Dendritic cell treated with granulocyte-macrophage colony-stimulating factor and Interleukin-4, amounts not matched to agents 40 ng/mL and 50 ng/mL, for 4 days (primary cell): Measurements from ENCODE around the gene RAB27B.
"Not testable (repeated sequence)": the region's sequence is repeated elsewhere in the genome, so short reads cannot be mapped to it uniquely, and the experiment has no call there.

Experiments used
- H3K27ac Mint-ChIP-seq: one replicate; pipeline ENCODE4 v1.8.0; 2022; ENCODE audit warnings: mild to moderate bottlenecking, mixed read lengths
- H3K27me3 Mint-ChIP-seq: one replicate; pipeline ENCODE4 v1.8.0; 2022; ENCODE audit warnings: mild to moderate bottlenecking, mixed read lengths
- H3K36me3 Mint-ChIP-seq: one replicate; pipeline ENCODE4 v1.8.0; 2022; ENCODE audit warnings: low read depth, mixed read lengths
- H3K4me1 Mint-ChIP-seq: one replicate; pipeline ENCODE4 v1.8.0; 2022; ENCODE audit warnings: low read depth, mixed read lengths
- H3K4me3 Mint-ChIP-seq: one replicate; pipeline ENCODE4 v1.8.0; 2022; ENCODE audit warnings: mild to moderate bottlenecking, moderate library complexity, mixed read lengths
- H3K9me3 Mint-ChIP-seq: one replicate; pipeline ENCODE4 v1.8.0; 2022; ENCODE audit warnings: mixed read lengths
- intact Hi-C: fragments of 100-400 bp; cut with micrococcal nuclease; formaldehyde crosslinking; loops from one replicate; pipeline ENCODE4 v1.15.0; 2022

RAB27B gene

GRCh38 chr18:54802686-54803395 is 25.4 kb upstream of the RAB27B start:
- intact Hi-C loops = no loop called here
- Mint-ChIP-seq H3K36me3 (no peaks in the 10 kb centered on the region), H3K4me3 (no peak overlapping the region), H3K27ac (no peak overlapping the region), H3K4me1 (peaks cover 5% of the 10 kb centered on the region), H3K9me3 (no peaks in the 10 kb centered on the region), H3K27me3 (no peaks in the 10 kb centered on the region)

GRCh38 chr18:54805571-54806334 is 22.5 kb upstream of the RAB27B start:
- Mint-ChIP-seq H3K4me1 (peaks cover 5% of the 10 kb centered on the region), H3K27me3 (no peaks in the 10 kb centered on the region), H3K36me3 (no peaks in the 10 kb centered on the region), H3K27ac (no peak overlapping the region), H3K9me3 (no peaks in the 10 kb centered on the region), H3K4me3 (no peak overlapping the region)
- intact Hi-C loops = no loop called here

GRCh38 chr18:54806526-54806925 is 21.8 kb upstream of the RAB27B start:
- H3K36me3 Mint-ChIP-seq = no peaks in the 10 kb centered on the region
- no peaks in the 10 kb centered on the region for H3K27me3 Mint-ChIP-seq
- peaks cover 5% of the 10 kb centered on the region for H3K4me1 Mint-ChIP-seq
- H3K9me3 Mint-ChIP-seq = no peaks in the 10 kb centered on the region
- no peak overlapping the region for H3K27ac Mint-ChIP-seq
- H3K4me3 Mint-ChIP-seq = no peak overlapping the region
- intact Hi-C loops = no loop called here

GRCh38 chr18:54807303-54807702 is 21.0 kb upstream of the RAB27B start:
- no peak overlapping the region for H3K4me3 Mint-ChIP-seq
- no peak overlapping the region for H3K27ac Mint-ChIP-seq
- H3K36me3 Mint-ChIP-seq = no peaks in the 10 kb centered on the region
- peaks cover 5% of the 10 kb centered on the region for H3K4me1 Mint-ChIP-seq
- intact Hi-C loops = no loop called here
- H3K27me3 Mint-ChIP-seq = no peaks in the 10 kb centered on the region
- H3K9me3 Mint-ChIP-seq = no peaks in the 10 kb centered on the region

- H3K4me3 Mint-ChIP-seq, intact Hi-C loops, H3K27me3 Mint-ChIP-seq, H3K9me3 Mint-ChIP-seq, H3K27ac Mint-ChIP-seq, H3K36me3 Mint-ChIP-seq, H3K4me1 Mint-ChIP-seq: not testable (repeated sequence)
Measured at GRCh38 chr18:54810662-54811061, 17.6 kb upstream of the RAB27B start.

- H3K4me1 Mint-ChIP-seq = no peaks in the 10 kb centered on the region
- no peaks in the 10 kb centered on the region for H3K36me3 Mint-ChIP-seq
- H3K27ac Mint-ChIP-seq = no peak overlapping the region
- intact Hi-C loops = no loop called here
- H3K9me3 Mint-ChIP-seq = no peaks in the 10 kb centered on the region
- H3K4me3 Mint-ChIP-seq = no peak overlapping the region
- H3K27me3 Mint-ChIP-seq = no peaks in the 10 kb centered on the region
Measured at GRCh38 chr18:54812885-54813284, 15.4 kb upstream of the RAB27B start.

- Mint-ChIP-seq H3K27me3 (no peaks in the 10 kb centered on the region), H3K9me3 (no peaks in the 10 kb centered on the region), H3K27ac (no peak overlapping the region), H3K4me3 (no peak overlapping the region), H3K4me1 (no peaks in the 10 kb centered on the region), H3K36me3 (no peaks in the 10 kb centered on the region)
- intact Hi-C loops = no loop called here
Measured at GRCh38 chr18:54813305-54813704, 15.0 kb upstream of the RAB27B start.

GRCh38 chr18:54813977-54814565 is 14.2 kb upstream of the RAB27B start:
- Mint-ChIP-seq H3K4me1 (no peaks in the 10 kb centered on the region), H3K36me3 (no peaks in the 10 kb centered on the region), H3K4me3 (no peak overlapping the region), H3K9me3 (no peaks in the 10 kb centered on the region), H3K27me3 (no peaks in the 10 kb centered on the region), H3K27ac (no peak overlapping the region)
- intact Hi-C loops = no loop called here

GRCh38 chr18:54815086-54815485 is 13.2 kb upstream of the RAB27B start:
- Mint-ChIP-seq H3K27me3 (no peaks in the 10 kb centered on the region), H3K4me3 (no peak overlapping the region), H3K4me1 (no peaks in the 10 kb centered on the region), H3K9me3 (no peaks in the 10 kb centered on the region), H3K36me3 (no peaks in the 10 kb centered on the region), H3K27ac (no peak overlapping the region)
- intact Hi-C loops = no loop called here

- intact Hi-C loops, H3K4me3 Mint-ChIP-seq, H3K27ac Mint-ChIP-seq, H3K36me3 Mint-ChIP-seq, H3K4me1 Mint-ChIP-seq, H3K9me3 Mint-ChIP-seq, H3K27me3 Mint-ChIP-seq: not testable (repeated sequence)
Measured at GRCh38 chr18:54820785-54821275, 7.4 kb upstream of the RAB27B start.

GRCh38 chr18:54822872-54823845 is 5.1 kb upstream of the RAB27B start:
- Mint-ChIP-seq H3K27ac (no peak overlapping the region), H3K27me3 (peaks cover 6% of the 10 kb centered on the region), H3K4me3 (no peak overlapping the region), H3K4me1 (peaks cover 5% of the 10 kb centered on the region), H3K9me3 (no peaks in the 10 kb centered on the region), H3K36me3 (no peaks in the 10 kb centered on the region)
- intact Hi-C loops = no loop called here

GRCh38 chr18:54824761-54825160 is 3.5 kb upstream of the RAB27B start:
- H3K27me3 Mint-ChIP-seq = peaks cover 14% of the 10 kb centered on the region
- H3K4me3 Mint-ChIP-seq = no peak overlapping the region
- intact Hi-C loops = no loop called here
- no peaks in the 10 kb centered on the region for H3K9me3 Mint-ChIP-seq
- H3K4me1 Mint-ChIP-seq = peaks cover 16% of the 10 kb centered on the region
- no peak overlapping the region for H3K27ac Mint-ChIP-seq
- H3K36me3 Mint-ChIP-seq = no peaks in the 10 kb centered on the region

GRCh38 chr18:54825601-54826344 is 2.5 kb upstream of the RAB27B start:
- intact Hi-C loops = no loop called here
- no peak overlapping the region for H3K4me3 Mint-ChIP-seq
- no peak overlapping the region for H3K27ac Mint-ChIP-seq
- H3K27me3 Mint-ChIP-seq = peaks cover 14% of the 10 kb centered on the region
- no peaks in the 10 kb centered on the region for H3K36me3 Mint-ChIP-seq
- H3K9me3 Mint-ChIP-seq = no peaks in the 10 kb centered on the region
- peaks cover 16% of the 10 kb centered on the region for H3K4me1 Mint-ChIP-seq
